OCI-LY7 (cell line): ENCODE data around the gene RUNX1. TPM values are rescaled to one million over a fixed set of nuclear protein-coding genes. Genes with fewer than 3 reads are reported as not detected.

ENCODE experiments used
- BruUV-seq: library from RNA; stranded (reverse); fragments of 400-500 nt; replicated peaks from 2 replicates; lab custom pipeline; 2021; lab: Mats Ljungman, UMichigan
- CTCF ChIA-PET: fragments of 300-600 bp; sonication (Branson Sonifier 250); formaldehyde crosslinking; loops from one replicate; lab custom pipeline; 2022; ENCODE audit warnings: antibody characterized with exemption; ENCODE audit not compliant: unreplicated experiment; lab: Charles Lee
- POLR2A ChIA-PET: fragments of 300-600 bp; sonication (Branson Sonifier 250); formaldehyde crosslinking; loops from one replicate; lab custom pipeline; 2022; ENCODE audit warnings: antibody characterized with exemption; lab: Charles Lee
- DNase-seq: peaks from one replicate; pipeline ENCODE4 v3.0.0-alpha.2; 2015; ENCODE audit warnings: low spot score
- H2AFZ ChIP-seq: fragments of 200-600 bp; sonication (generic), shearing (Covaris generic); 2 replicates; pipeline ENCODE4 v1.6.1; 2014; ENCODE audit warnings: mild to moderate bottlenecking, antibody characterized with exemption, low read length, moderate library complexity
- H3K27ac ChIP-seq: fragments of 200-600 bp; sonication (generic); 2 replicates; pipeline ENCODE4 v1.5.1; 2014; ENCODE audit warnings: mixed run types, low read depth, mild to moderate bottlenecking, moderate library complexity, low read length, inconsistent platforms; ENCODE audit not compliant: poor library complexity, severe bottlenecking
- H3K36me3 ChIP-seq: fragments of 200-600 bp; sonication (generic); 2 replicates; pipeline ENCODE4 v1.6.1; 2014; ENCODE audit warnings: mild to moderate bottlenecking, antibody characterized with exemption, low read length, moderate library complexity, mixed read lengths; ENCODE audit not compliant: insufficient read depth
- H3K4me1 ChIP-seq: fragments of 200-600 bp; sonication (generic); 2 replicates; pipeline ENCODE4 v1.5.1; 2014; ENCODE audit warnings: mild to moderate bottlenecking, low read length; ENCODE audit not compliant: insufficient read depth, poor library complexity, severe bottlenecking
- H3K4me2 ChIP-seq: fragments of 200-600 bp; sonication (generic); 2 replicates; pipeline ENCODE4 v1.6.1; 2014; ENCODE audit warnings: mild to moderate bottlenecking, low read length
- H3K4me3 ChIP-seq: fragments of 200-600 bp; sonication (generic); 2 replicates; pipeline ENCODE4 v1.5.1; 2014; ENCODE audit warnings: mild to moderate bottlenecking, low read depth, low read length; ENCODE audit not compliant: poor library complexity, severe bottlenecking
- H3K79me2 ChIP-seq: fragments of 200-600 bp; sonication (generic); 2 replicates; pipeline ENCODE4 v1.6.1; 2016; ENCODE audit warnings: low read depth, mild to moderate bottlenecking, low read length, moderate library complexity, mixed read lengths; ENCODE audit not compliant: insufficient read depth
- H3K9me2 ChIP-seq: fragments of 200-600 bp; sonication (generic); 2 replicates; pipeline ENCODE4 v1.6.1; 2016; ENCODE audit warnings: mild to moderate bottlenecking, low read length, mixed read lengths; ENCODE audit not compliant: insufficient read depth
- H3K9me3 ChIP-seq: fragments of 200-600 bp; sonication (generic); 2 replicates; pipeline ENCODE4 v1.6.1; 2014; ENCODE audit warnings: mild to moderate bottlenecking, mixed run types, low read length, mixed read lengths
- H4K20me1 ChIP-seq: fragments of 200-600 bp; sonication (generic); 2 replicates; pipeline ENCODE4 v1.6.1; 2014; ENCODE audit warnings: mild to moderate bottlenecking, antibody characterized with exemption, low read length, moderate library complexity, mixed read lengths; ENCODE audit not compliant: insufficient read depth
- EZH2phosphoT487 ChIP-seq: fragments of 200-600 bp; sonication (generic); IDR thresholded peaks from 2 replicates; pipeline ENCODE4 v1.6.1; 2018; ENCODE audit warnings: low read depth, borderline replicate concordance, mild to moderate bottlenecking, mixed run types, antibody characterized with exemption, low read length, moderate library complexity, mixed read lengths
- intact Hi-C: fragments of 100-400 bp; cut with micrococcal nuclease; formaldehyde crosslinking; loops from one replicate; pipeline ENCODE4 v1.10.0; 2022; ENCODE audit not compliant: unreplicated experiment
- total RNA-seq, 2 experiments: library from RNA; depleted of rRNA in 1 of 2; stranded (reverse); fragments of >200 nt in 1 of 2; shearing (Covaris generic) in 1 of 2; gene quantifications; 2 replicates each; pipeline ENCODE4 v1.2.3, GENCODE V29; 2014 to 2022
- TF ChIP-seq, protein P1 (sequence below): fragments of 200-600 bp; sonication (generic); conservative IDR thresholded peaks from 2 replicates; pipeline ENCODE4 v1.5.1; 2014; ENCODE audit warnings: mild to moderate bottlenecking, antibody characterized with exemption, low read length, moderate library complexity, mixed read lengths

RUNX1 gene
- total RNA-seq, 2 experiments from 2014 or later: 30.5 to 40.8 TPM

DNA sequence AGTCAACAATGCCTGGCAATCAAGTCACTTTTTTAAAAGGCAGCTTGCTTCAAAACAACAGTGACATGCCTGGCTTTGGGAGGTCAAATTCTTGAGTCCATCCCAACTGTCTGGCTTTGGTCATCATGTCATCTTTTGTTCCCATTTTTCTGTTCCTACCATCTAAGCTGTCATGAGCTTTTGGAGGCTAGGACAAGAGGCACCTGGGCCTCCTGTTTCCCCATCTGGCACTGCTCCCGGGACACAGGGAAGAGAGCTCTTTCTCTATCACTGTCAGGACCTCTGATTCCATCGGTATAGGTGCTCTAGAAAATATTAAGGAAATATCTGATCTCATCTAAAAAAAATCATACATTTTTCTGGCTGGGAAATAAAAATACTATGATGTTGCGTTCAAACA, 224.0 kb downstream of the RUNX1 start:
- Histone ChIP-seq H3K27ac (no peak overlapping the region), H3K4me1 (no peaks in the 10 kb centered on the region)
- BruUV-seq: no TSS peak

GRCh38 chr21:34824314-34824713, 224.8 kb downstream of the RUNX1 start:
- intact Hi-C loops: no loop called here
- POLR2A ChIA-PET: no interaction called here

More for the DNA sequence above, 224.0 kb downstream of the RUNX1 start:
- CTCF ChIA-PET: no interaction called here
- H3K9me2 ChIP-seq: no peaks in the 10 kb centered on the region
- POLR2A ChIA-PET: no interaction called here
- H3K79me2 ChIP-seq: no peaks in the 10 kb centered on the region
- 0 out of 2 replicates have a peak, but pooled peaks cover 5% of the 10 kb centered on the region for H3K9me3 ChIP-seq
- no peak overlapping the region for H3K4me2 ChIP-seq
- no peak for TF ChIP-seq EZH2phosphoT487
- TF ChIP-seq, protein P1, sequence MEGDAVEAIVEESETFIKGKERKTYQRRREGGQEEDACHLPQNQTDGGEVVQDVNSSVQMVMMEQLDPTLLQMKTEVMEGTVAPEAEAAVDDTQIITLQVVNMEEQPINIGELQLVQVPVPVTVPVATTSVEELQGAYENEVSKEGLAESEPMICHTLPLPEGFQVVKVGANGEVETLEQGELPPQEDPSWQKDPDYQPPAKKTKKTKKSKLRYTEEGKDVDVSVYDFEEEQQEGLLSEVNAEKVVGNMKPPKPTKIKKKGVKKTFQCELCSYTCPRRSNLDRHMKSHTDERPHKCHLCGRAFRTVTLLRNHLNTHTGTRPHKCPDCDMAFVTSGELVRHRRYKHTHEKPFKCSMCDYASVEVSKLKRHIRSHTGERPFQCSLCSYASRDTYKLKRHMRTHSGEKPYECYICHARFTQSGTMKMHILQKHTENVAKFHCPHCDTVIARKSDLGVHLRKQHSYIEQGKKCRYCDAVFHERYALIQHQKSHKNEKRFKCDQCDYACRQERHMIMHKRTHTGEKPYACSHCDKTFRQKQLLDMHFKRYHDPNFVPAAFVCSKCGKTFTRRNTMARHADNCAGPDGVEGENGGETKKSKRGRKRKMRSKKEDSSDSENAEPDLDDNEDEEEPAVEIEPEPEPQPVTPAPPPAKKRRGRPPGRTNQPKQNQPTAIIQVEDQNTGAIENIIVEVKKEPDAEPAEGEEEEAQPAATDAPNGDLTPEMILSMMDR: no peak
- H2AFZ ChIP-seq: no peak overlapping the region
- H4K20me1 ChIP-seq: no peaks in the 10 kb centered on the region
- no peak overlapping the region for H3K4me3 ChIP-seq
- intact Hi-C loops: no loop called here
- no peak for DNase-seq
- peaks cover 79% of the 10 kb centered on the region for H3K36me3 ChIP-seq

DNA sequence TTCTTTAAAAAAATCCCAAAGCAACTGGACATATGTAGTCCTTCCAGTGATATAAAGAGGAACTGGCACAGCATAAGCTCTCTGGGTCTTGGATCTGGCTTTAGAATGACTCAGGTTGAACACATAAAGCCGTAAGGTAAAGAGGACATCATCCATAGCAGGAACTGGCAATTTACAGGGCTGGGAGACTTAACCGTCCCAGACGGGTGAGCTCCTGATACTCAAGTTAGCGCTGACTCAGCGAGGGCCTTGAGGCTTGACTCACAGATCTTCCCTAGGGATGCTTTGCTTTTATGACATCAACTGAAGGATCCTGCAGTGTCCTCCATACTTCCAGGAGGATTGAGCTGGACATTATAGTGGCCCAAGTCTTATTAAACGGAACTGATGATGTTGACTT, 226.2 kb downstream of the RUNX1 start:
- intact Hi-C loops: no loop called here
- Histone ChIP-seq H3K79me2 (no peaks in the 10 kb centered on the region), H3K4me3 (no peak overlapping the region), H3K9me3 (0 out of 2 replicates have a peak, but pooled peaks cover 5% of the 10 kb centered on the region), H3K9me2 (no peaks in the 10 kb centered on the region), H3K36me3 (peaks cover 60% of the 10 kb centered on the region), H3K4me1 (no peaks in the 10 kb centered on the region), H3K4me2 (no peak overlapping the region), H3K27ac (no peak overlapping the region), H2AFZ (no peak overlapping the region), H4K20me1 (no peaks in the 10 kb centered on the region)
- TF ChIP-seq EZH2phosphoT487: no peak
- TF ChIP-seq, protein P1: no peak
- POLR2A ChIA-PET: interaction anchor here (0.5 to 0.6 kb wide), 2 partner anchors 20 to 736 kb away, joined by 3 to 4 read pairs; no protein-coding TSS in a partner anchor
- DNase-seq: no peak
- CTCF ChIA-PET: no interaction called here
- BruUV-seq: no TSS peak

More at GRCh38 chr21:34824314-34824713, 224.8 kb downstream of the RUNX1 start:
- H3K9me3 ChIP-seq: 0 out of 2 replicates have a peak, but pooled peaks cover 5% of the 10 kb centered on the region
- no peak overlapping the region for H2AFZ ChIP-seq
- DNase-seq: no peak
- CTCF ChIA-PET: no interaction called here
- no peaks in the 10 kb centered on the region for H3K9me2 ChIP-seq
- no peak overlapping the region for H3K27ac ChIP-seq
- BruUV-seq: no TSS peak
- H3K4me2 ChIP-seq: no peak overlapping the region
- no peak overlapping the region for H3K4me3 ChIP-seq
- H4K20me1 ChIP-seq: no peaks in the 10 kb centered on the region
- H3K4me1 ChIP-seq: no peaks in the 10 kb centered on the region
- no peaks in the 10 kb centered on the region for H3K79me2 ChIP-seq
- no peak for TF ChIP-seq EZH2phosphoT487
- TF ChIP-seq, protein P1: no peak
- peaks cover 74% of the 10 kb centered on the region for H3K36me3 ChIP-seq
